ENCODE results near the gene GOLGA6B.
"Not testable (repeated sequence)": the region's sequence is repeated elsewhere in the genome, so short reads cannot be mapped to it uniquely, and the experiment has no call there.

Gene GOLGA6B, protein sequence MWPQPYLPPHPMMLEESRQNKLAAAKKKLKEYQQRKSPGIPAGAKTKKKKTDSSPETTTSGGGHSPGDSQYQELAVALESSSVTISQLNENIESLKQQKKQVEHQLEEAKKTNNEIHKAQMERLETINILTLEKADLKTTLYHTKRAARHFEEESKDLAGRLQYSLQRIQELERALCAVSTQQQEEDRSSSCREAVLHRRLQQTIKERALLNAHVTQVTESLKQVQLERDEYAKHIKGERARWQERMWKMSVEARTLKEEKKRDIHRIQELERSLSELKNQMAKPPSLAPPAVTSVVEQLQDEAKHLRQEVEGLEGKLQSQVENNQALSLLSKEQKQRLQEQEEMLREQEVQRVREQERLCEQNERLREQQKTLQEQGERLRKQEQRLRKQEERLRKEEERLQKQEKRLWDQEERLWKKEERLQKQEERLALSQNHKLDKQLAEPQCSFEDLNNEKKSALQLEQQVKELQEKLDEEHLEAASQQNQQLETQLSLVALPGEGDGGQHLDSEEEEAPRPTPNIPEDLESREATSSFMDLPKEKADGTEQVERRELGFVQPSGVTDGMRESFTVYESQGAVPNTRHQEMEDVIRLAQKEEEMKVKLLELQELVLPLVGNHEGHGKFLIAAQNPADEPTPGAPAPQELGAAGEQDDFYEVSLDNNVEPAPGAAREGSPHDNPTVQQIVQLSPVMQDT

GRCh38 chr15:72654397-72654796 is at the start of gene GOLGA6B:
Gene GOLGA6B, plus strand, starts transcription at chr15:72654697. Its CDS starts 41 bp downstream, at chr15:72654738.
- not testable (repeated sequence) for H3K27ac ChIP-seq

GRCh38 chr15:72604794-72605193 is 49.7 kb upstream of the GOLGA6B start:
- no peak overlapping the region for H3K27ac ChIP-seq
- TF ChIP-seq, protein P1, sequence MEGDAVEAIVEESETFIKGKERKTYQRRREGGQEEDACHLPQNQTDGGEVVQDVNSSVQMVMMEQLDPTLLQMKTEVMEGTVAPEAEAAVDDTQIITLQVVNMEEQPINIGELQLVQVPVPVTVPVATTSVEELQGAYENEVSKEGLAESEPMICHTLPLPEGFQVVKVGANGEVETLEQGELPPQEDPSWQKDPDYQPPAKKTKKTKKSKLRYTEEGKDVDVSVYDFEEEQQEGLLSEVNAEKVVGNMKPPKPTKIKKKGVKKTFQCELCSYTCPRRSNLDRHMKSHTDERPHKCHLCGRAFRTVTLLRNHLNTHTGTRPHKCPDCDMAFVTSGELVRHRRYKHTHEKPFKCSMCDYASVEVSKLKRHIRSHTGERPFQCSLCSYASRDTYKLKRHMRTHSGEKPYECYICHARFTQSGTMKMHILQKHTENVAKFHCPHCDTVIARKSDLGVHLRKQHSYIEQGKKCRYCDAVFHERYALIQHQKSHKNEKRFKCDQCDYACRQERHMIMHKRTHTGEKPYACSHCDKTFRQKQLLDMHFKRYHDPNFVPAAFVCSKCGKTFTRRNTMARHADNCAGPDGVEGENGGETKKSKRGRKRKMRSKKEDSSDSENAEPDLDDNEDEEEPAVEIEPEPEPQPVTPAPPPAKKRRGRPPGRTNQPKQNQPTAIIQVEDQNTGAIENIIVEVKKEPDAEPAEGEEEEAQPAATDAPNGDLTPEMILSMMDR (IDR thresholded peaks at IDR 0.05) = no peak
- no peak for TF ChIP-seq ZFX (IDR thresholded peaks at IDR 0.05; ENCODE audit: borderline replicate concordance)

GRCh38 chr15:72608084-72608483 is 46.4 kb upstream of the GOLGA6B start:
- H3K27ac ChIP-seq = not testable (repeated sequence)

GRCh38 chr15:72609862-72610261 is 44.6 kb upstream of the GOLGA6B start:
- H3K27ac ChIP-seq = no peak overlapping the region
- TF ChIP-seq, protein P1 (IDR thresholded peaks at IDR 0.05) = no peak
- no peak for TF ChIP-seq ZFX (IDR thresholded peaks at IDR 0.05; ENCODE audit: borderline replicate concordance)

- not testable (repeated sequence) for H3K27ac ChIP-seq
These were observed 42.2 kb upstream of the GOLGA6B start for GRCh38 chr15:72612324-72612723.

DNA sequence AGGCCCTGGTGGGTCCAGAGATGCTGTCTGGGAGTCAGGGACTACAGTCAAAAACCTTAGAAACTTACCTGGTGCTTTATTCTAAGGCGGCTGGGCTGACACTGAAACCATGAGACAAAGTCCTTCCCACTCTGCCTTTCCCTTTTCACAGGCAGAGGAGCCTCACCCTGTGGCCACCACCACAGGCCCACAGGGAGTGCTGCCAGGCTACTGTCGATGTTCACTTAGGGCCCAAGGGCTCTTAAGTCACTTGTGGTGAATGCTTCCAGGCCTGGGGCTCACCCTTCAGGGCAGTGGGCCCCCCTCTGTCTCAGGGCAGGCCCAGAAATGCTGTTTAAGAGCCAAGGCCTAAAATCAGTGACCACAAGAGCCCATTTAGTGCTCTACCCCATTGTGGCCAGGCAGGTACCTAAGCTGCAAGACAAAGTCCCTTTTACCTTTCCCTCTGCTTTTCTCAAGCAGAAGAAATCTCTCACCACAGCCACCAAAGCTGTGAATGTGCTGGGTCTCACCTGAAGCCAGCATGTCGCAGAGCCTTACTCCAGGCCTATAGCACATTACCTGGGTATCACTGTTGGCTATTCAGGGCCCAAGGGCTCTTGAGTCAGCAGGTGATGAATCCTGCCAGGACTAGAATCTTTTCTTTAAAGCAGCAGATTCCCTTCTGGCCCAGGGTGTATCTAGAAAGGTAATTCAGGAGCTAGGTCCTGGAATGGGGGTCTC is 39.5 kb upstream of the GOLGA6B start:
- TF ChIP-seq ZFX (IDR thresholded peaks at IDR 0.05; ENCODE audit: borderline replicate concordance) = no peak
- TF ChIP-seq, protein P1 (IDR thresholded peaks at IDR 0.05) = no peak
- H3K27ac ChIP-seq = no peak overlapping the region

DNA sequence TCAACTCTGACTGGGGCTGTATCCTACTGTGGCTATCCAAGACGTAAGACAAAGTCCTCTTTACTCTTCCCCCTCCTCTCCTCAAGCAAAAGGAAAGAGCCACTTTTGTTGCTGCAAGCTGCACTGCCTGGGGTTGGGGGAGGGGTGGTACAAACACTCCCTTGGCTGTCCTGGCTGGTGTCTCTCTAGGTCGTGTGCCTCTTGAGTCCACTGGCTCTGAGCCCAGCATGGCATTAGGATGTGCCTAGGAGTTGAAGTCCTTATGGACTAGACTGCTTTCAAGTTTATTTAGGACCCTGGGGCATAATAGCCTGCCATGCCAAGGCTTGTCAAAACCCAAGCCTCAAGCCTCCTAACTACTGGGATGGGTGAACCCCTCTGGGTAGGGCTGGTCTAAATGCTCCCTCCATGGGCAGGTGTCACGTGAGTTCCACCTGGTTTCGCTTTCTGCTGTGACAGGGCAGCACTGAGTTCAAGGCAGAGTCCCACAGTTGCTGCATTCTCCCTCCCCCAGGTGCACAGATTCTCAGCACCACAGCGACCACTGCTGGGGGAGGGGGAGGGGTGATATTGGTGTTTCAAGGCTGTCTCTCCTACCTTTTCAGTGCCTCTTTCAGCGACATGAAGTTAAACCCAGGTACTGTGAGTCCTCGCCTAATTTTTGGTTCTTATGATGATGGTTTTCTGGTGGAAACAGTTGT is 38.8 kb upstream of the GOLGA6B start:
- H3K27ac ChIP-seq = not testable (repeated sequence)

- no peak for TF ChIP-seq ZFX (IDR thresholded peaks at IDR 0.05; ENCODE audit: borderline replicate concordance)
- TF ChIP-seq, protein P1 (IDR thresholded peaks at IDR 0.05) = no peak
- H3K27ac ChIP-seq = no peak overlapping the region
These were observed 37.8 kb upstream of the GOLGA6B start for GRCh38 chr15:72616491-72617210.

DNA sequence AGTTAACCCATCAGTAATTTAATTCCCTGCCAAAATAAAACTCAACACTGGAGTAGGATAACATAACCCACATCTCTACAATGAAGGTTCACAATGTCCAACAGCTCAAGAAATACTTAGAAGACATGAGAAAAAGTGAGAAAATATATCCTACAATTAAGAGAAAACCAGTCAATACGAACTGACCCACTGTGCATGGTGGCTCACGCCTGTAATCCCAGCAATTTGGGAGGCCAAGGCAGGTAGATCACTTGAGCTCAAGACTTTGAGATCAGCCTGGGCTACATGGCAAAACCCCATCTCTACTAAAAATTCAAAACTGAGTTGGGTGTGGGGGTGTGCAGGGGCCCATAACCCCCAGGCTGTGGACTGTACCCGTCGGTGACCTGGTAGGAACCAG is 30.6 kb upstream of the GOLGA6B start:
- H3K27ac ChIP-seq = not testable (repeated sequence)

DNA sequence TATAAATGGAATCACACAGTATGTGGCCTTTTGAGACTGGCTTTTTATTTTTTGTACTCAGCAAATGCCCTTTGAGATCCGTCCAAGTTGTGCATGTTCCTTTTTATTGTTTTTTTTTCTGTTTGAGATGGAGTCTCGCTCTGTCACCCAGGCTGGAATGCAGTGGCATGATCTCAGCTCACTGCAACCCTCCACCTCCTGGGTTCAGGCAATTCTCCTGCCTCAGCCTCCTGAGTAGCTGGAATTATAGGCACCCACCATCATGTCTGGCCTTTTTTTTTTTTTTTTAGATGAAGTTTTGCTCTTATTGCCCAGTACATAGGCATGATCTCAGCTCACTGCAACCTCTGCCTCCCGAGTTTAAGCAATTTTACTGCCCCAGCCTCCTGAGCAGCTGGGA is 28.3 kb upstream of the GOLGA6B start:
- not testable (repeated sequence) for H3K27ac ChIP-seq
